GM19372 (cell line): ENCODE results near the gene ARID4B.
"Not testable (repeated sequence)": the region's sequence is repeated elsewhere in the genome, so short reads cannot be mapped to it uniquely, and the experiment has no call there.

Source experiments
- ATAC-seq: cut with Tn5 transposase; IDR thresholded peaks from one replicate; pipeline ENCODE4 v1.9.1; 2021; ENCODE audit warnings: mild to moderate bottlenecking, low read depth, moderate library complexity; ENCODE audit not compliant: unreplicated experiment

Gene ARID4B

DNA sequence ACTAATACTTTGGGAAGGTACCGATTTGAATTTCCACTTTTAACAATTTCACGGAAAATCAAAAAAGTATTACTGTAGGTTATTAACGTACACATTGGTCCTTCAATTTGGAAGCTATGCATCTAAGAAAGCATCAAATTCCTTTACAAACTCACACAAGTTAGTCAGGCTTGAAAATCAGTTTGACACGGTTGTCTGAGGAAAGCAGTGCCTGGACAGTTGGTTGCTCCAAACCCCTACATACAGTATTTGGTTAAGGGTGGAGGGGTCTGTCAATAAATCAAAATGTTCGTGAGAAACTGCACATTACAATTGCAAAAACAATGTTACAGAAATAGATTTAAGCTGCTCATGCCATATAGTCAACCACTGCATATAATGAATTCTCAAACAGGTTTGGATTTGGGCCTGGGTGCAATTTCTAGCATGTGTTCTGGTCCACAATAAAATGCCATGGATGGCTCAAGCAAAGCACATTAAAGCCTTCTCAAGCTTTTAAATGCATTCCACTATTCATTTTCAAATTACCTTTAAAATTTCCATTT lies 147.0 kb downstream of the ARID4B start:
- ATAC-seq: no peak

DNA sequence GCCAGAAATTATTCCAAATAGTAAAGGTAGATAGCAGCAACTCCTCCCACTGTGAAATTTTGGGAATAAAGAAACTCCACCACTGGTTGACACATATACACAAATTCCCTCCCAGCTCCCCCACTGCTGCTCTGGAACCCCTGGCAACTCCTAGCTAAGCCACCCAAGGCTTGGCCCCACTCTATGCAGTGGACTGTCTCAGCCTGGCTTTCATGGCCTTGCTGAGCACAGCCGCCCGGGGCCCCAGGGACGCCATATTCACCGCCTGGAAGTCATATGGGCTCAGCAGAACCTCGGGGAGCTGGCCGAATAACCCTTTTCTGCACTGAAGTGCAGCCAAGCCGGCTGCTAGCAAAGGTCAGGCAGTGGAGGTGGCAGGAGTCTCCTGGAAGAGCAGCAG lies 151.5 kb downstream of the ARID4B start:
- ATAC-seq: no peak

DNA sequence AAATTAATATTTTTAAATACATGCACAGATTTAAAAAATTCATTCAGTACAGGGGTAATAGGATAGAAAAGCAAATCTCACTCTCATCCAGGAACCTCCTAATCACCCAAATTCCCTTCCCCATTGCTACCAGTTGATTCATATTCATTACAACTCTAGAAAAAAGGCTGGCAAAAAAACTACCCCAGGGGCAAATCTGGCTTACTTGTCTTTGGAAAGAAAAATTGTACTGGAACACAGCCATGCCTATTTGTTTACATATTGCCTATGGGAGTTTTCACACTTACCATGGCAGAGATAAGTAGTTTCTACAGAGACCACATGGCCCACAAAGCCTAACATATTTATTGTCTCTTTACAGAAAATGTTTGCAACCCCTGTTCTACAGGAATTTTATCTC lies 158.0 kb downstream of the ARID4B start:
- no peak for ATAC-seq

- no peak for ATAC-seq
Measured at GRCh38 chr1:235168375-235168774, 159.6 kb downstream of the ARID4B start.

DNA sequence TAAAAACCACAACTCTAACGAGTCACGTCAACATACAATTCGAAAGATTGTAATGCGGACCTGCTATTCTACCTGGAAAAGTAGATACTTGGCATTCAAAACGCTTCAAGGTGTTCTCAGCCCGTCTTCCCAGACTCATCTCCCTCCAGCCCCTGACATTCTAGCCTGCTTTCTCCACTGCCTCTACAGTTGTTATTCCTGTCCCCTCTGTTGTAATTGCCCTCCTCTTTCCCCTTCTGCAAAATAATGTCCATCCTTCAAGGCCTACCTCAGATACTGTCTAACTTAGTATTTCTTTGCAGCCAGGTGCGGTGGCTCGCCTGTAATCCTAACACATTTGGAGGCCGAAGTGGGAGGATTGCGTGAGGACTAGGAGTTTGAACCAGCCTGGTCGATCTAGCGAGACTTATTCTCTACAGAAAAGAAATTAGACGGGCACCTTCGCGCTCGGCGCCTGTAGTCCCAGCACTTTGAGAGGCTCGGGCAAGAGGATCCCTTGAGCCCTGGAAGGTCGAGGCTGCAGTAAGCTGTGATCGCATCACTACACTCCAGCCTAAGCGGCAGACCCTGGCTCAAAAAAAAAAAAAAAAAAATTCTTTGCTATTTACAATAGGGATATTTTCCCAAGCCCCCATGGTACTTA lies 166.2 kb downstream of the ARID4B start:
- ATAC-seq: no peak

GRCh38 chr1:235160957-235161684 lies 166.9 kb downstream of the ARID4B start, which contains the start of gene RBM34:
Gene RBM34 (minus strand): TSS chr1:235161250. CDS start chr1:235161226, 24 bp downstream.
- peak; percentile 98 for ATAC-seq

DNA sequence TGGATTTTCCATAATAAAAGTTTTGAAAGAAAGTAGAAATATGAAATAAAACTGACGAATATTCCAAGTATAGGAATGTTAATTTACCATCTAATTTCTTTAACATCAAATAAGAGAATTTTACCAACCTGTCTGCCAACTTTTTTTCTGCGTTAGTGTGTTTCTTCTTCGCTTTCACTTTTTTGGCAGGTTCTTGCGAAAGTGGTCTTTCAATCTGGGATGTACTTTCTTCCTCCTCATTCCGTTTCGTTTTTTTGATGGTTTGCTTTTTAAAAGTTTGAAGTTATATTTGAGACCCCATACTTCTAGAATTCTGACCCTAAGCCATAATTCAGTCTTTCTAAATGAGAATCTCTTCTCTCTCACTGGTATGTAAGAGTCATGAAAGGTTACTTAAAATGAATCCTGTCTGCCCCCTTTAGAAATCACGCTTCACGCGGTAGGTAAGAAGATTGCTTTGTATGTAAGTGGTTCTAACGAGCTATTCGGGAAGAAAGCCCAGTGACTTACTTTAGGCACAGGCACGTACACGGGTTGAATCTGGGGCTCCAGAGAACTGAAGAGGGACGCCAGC lies 167.5 kb downstream of the ARID4B start:
- ATAC-seq: peak; percentile 26

DNA sequence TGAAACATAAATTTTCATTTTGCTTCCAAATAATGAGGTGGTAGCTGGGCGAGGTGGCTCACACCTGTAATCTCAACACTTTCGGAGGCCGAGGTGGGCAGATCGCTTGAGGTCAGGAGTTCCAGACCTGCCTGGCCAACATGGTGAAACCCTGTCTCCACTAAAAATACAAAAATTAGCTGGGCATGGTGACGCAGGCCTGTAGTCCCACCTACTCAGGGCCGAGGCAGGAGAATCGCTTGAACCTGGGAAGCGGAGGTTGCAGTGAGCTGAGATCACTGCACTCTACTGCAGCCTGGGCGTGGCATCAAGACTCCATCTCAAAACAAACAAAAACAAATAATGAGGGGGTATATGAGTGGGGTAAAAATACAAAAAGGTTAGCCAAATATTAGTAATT lies 168.0 kb downstream of the ARID4B start:
- not testable (repeated sequence) for ATAC-seq

- ATAC-seq: not testable (repeated sequence)
Measured at GRCh38 chr1:235159284-235159683, 168.7 kb downstream of the ARID4B start.

DNA sequence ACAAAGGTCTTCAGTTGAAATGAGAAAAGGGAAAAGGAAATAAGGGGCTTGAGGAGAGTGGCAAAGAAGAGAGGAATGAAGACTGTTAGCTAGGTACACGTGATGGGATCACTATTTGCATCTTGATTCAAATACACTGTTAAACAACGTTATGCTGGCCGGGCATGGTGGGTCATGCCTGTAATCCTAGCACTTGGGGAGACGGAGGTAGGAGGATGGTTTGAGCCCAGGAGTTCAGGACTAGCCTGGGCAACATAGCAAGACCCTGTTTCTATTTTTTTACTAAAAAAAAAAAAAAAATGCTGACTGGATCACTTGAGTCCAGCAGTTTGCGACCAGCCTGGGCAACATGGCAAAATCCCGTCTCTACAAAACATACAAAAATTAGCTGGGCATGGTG lies 169.3 kb downstream of the ARID4B start:
- ATAC-seq: no peak

GRCh38 chr1:235157150-235157549 lies 170.8 kb downstream of the ARID4B start:
- ATAC-seq: no peak

DNA sequence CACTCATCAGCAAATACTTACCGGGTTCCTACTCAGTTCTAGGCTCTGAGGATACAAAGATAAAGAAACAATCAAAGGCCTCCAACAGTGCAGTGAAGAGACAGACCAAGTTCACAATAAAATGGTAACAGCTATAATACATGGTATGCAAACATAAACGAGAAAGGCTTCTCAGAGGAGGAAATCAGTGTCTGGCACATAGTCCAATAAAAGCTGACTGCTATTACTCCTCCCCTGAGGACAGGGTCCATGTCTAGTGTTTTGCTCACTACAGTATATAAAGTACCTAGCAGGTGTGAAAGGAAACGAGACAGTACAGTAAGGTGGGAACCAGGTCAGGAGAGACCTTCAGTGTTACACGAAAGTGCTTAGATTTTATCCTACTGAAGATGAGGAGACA lies 171.2 kb downstream of the ARID4B start:
- ATAC-seq: no peak

- ATAC-seq: no peak
Measured at GRCh38 chr1:235156265-235156664, 171.7 kb downstream of the ARID4B start.

DNA sequence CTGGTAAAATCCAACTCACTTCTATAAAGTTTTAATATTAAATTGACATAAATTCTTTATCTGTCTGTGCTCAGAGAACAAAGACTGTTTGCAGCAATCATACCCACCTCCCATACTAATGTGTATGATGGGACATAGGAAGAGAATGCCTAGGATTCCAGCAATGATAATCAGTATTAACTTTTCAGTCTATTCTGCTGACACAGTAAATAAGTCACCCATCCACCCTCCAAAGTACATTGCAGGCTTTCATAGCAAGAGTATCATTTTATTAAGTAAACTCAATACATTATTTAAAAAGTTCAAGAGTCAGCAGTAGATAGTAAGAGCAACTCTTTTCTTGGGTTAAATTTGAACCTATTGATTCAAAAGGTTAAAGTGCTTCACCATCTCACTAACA lies 175.7 kb downstream of the ARID4B start:
- ATAC-seq: no peak

DNA sequence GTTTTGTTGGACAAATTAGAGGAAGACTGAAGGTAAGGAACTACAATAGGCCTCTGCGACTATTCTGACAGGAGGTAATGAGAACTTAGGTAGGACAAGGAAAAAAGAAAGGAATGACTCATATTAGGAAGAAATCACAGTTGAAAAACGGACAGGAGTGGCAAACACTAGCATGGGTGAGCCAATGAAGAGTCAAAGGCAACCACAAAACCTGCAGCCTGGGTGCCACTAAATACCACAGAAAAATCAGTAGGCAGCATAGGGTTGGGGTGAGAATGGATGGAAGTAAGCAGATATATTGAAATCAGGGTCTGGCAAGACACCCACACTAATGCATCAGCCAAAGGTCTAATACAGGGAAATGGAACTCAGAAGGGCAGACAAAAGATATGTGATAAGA lies 176.9 kb downstream of the ARID4B start:
- ATAC-seq: no peak

- ATAC-seq: no peak
Measured at GRCh38 chr1:235149824-235150223, 178.2 kb downstream of the ARID4B start.

- no peak for ATAC-seq
Measured at GRCh38 chr1:235147269-235147668, 180.7 kb downstream of the ARID4B start.

GRCh38 chr1:235145639-235146038 lies 182.3 kb downstream of the ARID4B start:
- ATAC-seq: no peak

DNA sequence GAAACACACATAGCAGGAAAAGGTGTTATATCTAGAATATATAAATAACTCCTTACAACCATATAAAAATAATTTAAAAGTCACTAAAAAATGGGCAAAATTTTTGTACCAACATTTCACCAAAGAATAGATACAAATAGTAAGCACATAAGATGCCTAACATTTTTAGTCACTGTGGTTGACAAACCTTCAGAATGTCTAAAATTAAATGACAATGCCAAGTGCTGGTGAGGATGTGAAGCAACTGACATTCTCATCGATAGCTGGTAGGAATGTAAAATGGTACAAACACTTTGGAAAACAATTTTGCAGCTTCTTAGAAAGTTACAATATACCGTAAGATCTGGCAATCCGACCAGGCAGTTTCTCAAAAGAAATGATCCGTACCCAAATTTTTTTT lies 185.0 kb downstream of the ARID4B start:
- no peak for ATAC-seq

DNA sequence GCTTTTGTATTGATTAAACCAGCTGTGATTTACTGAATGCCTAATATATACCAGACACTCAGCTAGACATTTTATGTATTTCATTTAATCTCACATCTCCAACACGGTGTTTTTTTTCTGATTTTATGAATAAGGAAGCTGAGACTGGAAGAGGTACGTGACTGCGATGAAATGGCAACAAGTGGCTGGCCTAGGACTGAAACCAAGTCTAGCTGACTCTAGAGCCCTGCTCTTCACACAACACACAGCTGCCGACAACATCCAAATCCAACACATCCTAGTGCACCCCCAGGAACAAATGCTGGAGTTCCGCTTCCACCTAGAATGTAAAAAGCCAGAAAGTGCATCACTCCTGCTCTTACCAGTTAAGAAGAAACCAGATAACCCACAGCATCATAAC lies 188.7 kb downstream of the ARID4B start:
- ATAC-seq: no peak

DNA sequence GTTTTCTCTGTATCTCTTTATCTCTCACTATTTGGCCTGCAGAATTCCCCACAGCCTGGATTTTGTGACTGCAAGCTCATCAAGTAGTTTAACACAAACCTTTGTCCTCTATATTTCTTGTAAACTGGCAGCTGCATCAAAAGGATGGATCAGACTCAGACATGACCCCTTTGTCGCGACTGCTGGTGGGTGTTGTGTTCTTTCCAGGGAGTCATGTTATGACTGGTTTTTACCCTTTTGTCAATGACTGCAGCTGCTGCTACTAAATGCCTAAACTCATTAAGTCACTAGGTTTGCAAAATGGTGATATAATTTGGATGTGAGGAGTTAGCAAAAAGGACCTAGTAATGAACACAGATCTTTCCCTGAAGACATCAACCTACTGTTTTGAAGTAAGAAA lies 189.2 kb downstream of the ARID4B start:
- no peak for ATAC-seq

GRCh38 chr1:235136111-235136510 lies 191.9 kb downstream of the ARID4B start:
- no peak for ATAC-seq
